ENCODE data around the gene PPARD.

The PPARD gene

GRCh38 chr6:35403544-35404442 is 61.4 kb downstream of the PPARD start:
- intact Hi-C loops (cut with micrococcal nuclease): no loop called here
- no peaks in the 10 kb centered on the region for H3K9me3 Mint-ChIP-seq
- H3K27ac Mint-ChIP-seq: no peak overlapping the region
- H3K4me3 Mint-ChIP-seq: no peak overlapping the region
- peaks cover 47% of the 10 kb centered on the region for H3K36me3 Mint-ChIP-seq (ENCODE audit: low read depth)
- H3K4me1 Mint-ChIP-seq (ENCODE audit: low read depth): peaks cover 18% of the 10 kb centered on the region
- H3K27me3 Mint-ChIP-seq: no peaks in the 10 kb centered on the region

- no peaks in the 10 kb centered on the region for H3K9me3 Mint-ChIP-seq
- no peaks in the 10 kb centered on the region for H3K27me3 Mint-ChIP-seq
- intact Hi-C loops (cut with micrococcal nuclease): no loop called here
- no peak overlapping the region for H3K4me3 Mint-ChIP-seq
- peaks cover 32% of the 10 kb centered on the region for H3K4me1 Mint-ChIP-seq (ENCODE audit: low read depth)
- H3K27ac Mint-ChIP-seq: no peak overlapping the region
- peaks cover 54% of the 10 kb centered on the region for H3K36me3 Mint-ChIP-seq (ENCODE audit: low read depth)
Measured at GRCh38 chr6:35406711-35407485, 64.5 kb downstream of the PPARD start.

GRCh38 chr6:35409245-35409644 is 66.9 kb downstream of the PPARD start:
- H3K27me3 Mint-ChIP-seq: no peaks in the 10 kb centered on the region
- intact Hi-C loops (cut with micrococcal nuclease): no loop called here
- peaks cover 27% of the 10 kb centered on the region for H3K4me1 Mint-ChIP-seq (ENCODE audit: low read depth)
- peaks cover 64% of the 10 kb centered on the region for H3K36me3 Mint-ChIP-seq (ENCODE audit: low read depth)
- no peaks in the 10 kb centered on the region for H3K9me3 Mint-ChIP-seq
- no peak overlapping the region for H3K27ac Mint-ChIP-seq
- H3K4me3 Mint-ChIP-seq: no peak overlapping the region

- intact Hi-C loops (cut with micrococcal nuclease): no loop called here
- Mint-ChIP-seq H3K36me3 (ENCODE audit: low read depth) (peaks cover 73% of the 10 kb centered on the region), H3K27me3 (no peaks in the 10 kb centered on the region), H3K4me1 (ENCODE audit: low read depth) (peaks cover 36% of the 10 kb centered on the region), H3K27ac (no peak overlapping the region), H3K4me3 (no peak overlapping the region), H3K9me3 (no peaks in the 10 kb centered on the region)
Measured at GRCh38 chr6:35410131-35410530, 67.8 kb downstream of the PPARD start.

GRCh38 chr6:35411066-35411465 is 68.7 kb downstream of the PPARD start:
- intact Hi-C loops (cut with micrococcal nuclease): no loop called here
- peaks cover 79% of the 10 kb centered on the region for H3K36me3 Mint-ChIP-seq (ENCODE audit: low read depth)
- H3K27ac Mint-ChIP-seq: peak overlapping the region; percentile 2
- H3K4me3 Mint-ChIP-seq: no peak overlapping the region
- no peaks in the 10 kb centered on the region for H3K27me3 Mint-ChIP-seq
- peaks cover 42% of the 10 kb centered on the region for H3K4me1 Mint-ChIP-seq (ENCODE audit: low read depth)
- no peaks in the 10 kb centered on the region for H3K9me3 Mint-ChIP-seq

- H3K4me3 Mint-ChIP-seq: no peak overlapping the region
- H3K27ac Mint-ChIP-seq: no peak overlapping the region
- no peaks in the 10 kb centered on the region for H3K9me3 Mint-ChIP-seq
- H3K27me3 Mint-ChIP-seq: no peaks in the 10 kb centered on the region
- intact Hi-C loops (cut with micrococcal nuclease): no loop called here
- peaks cover 84% of the 10 kb centered on the region for H3K36me3 Mint-ChIP-seq (ENCODE audit: low read depth)
- H3K4me1 Mint-ChIP-seq (ENCODE audit: low read depth): peaks cover 46% of the 10 kb centered on the region
Measured at GRCh38 chr6:35412102-35412501, 69.7 kb downstream of the PPARD start.

- Mint-ChIP-seq H3K27ac (no peak overlapping the region), H3K9me3 (no peaks in the 10 kb centered on the region), H3K27me3 (no peaks in the 10 kb centered on the region), H3K4me1 (ENCODE audit: low read depth) (peaks cover 65% of the 10 kb centered on the region), H3K4me3 (no peak overlapping the region), H3K36me3 (ENCODE audit: low read depth) (peaks cover 92% of the 10 kb centered on the region)
- intact Hi-C loops (cut with micrococcal nuclease): no loop called here
Measured at GRCh38 chr6:35413911-35414310, 71.6 kb downstream of the PPARD start.

GRCh38 chr6:35415065-35415891 is 72.9 kb downstream of the PPARD start:
- peak overlapping the region; percentile 38 for H3K27ac Mint-ChIP-seq
- H3K4me3 Mint-ChIP-seq: no peak overlapping the region
- H3K27me3 Mint-ChIP-seq: no peaks in the 10 kb centered on the region
- H3K9me3 Mint-ChIP-seq: no peaks in the 10 kb centered on the region
- H3K36me3 Mint-ChIP-seq (ENCODE audit: low read depth): peaks cover 94% of the 10 kb centered on the region
- peaks cover 68% of the 10 kb centered on the region for H3K4me1 Mint-ChIP-seq (ENCODE audit: low read depth)
- intact Hi-C loops (cut with micrococcal nuclease): no loop called here

GRCh38 chr6:35417979-35418661 is 75.8 kb downstream of the PPARD start:
- no peaks in the 10 kb centered on the region for H3K27me3 Mint-ChIP-seq
- intact Hi-C loops (cut with micrococcal nuclease): no loop called here
- H3K4me1 Mint-ChIP-seq (ENCODE audit: low read depth): peaks cover 58% of the 10 kb centered on the region
- H3K9me3 Mint-ChIP-seq: no peaks in the 10 kb centered on the region
- H3K4me3 Mint-ChIP-seq: no peak overlapping the region
- H3K27ac Mint-ChIP-seq: peak overlapping the region; percentile 83
- peaks cover 94% of the 10 kb centered on the region for H3K36me3 Mint-ChIP-seq (ENCODE audit: low read depth)

GRCh38 chr6:35419417-35419816 is 77.1 kb downstream of the PPARD start:
- no peaks in the 10 kb centered on the region for H3K9me3 Mint-ChIP-seq
- no peak overlapping the region for H3K27ac Mint-ChIP-seq
- peaks cover 66% of the 10 kb centered on the region for H3K4me1 Mint-ChIP-seq (ENCODE audit: low read depth)
- H3K36me3 Mint-ChIP-seq (ENCODE audit: low read depth): peaks cover 94% of the 10 kb centered on the region
- intact Hi-C loops (cut with micrococcal nuclease): no loop called here
- no peaks in the 10 kb centered on the region for H3K27me3 Mint-ChIP-seq
- H3K4me3 Mint-ChIP-seq: no peak overlapping the region

GRCh38 chr6:35419961-35420360 is 77.6 kb downstream of the PPARD start:
- no peak overlapping the region for H3K27ac Mint-ChIP-seq
- H3K4me1 Mint-ChIP-seq (ENCODE audit: low read depth): peaks cover 66% of the 10 kb centered on the region
- no peak overlapping the region for H3K4me3 Mint-ChIP-seq
- intact Hi-C loops (cut with micrococcal nuclease): no loop called here
- H3K36me3 Mint-ChIP-seq (ENCODE audit: low read depth): peaks cover 94% of the 10 kb centered on the region
- no peaks in the 10 kb centered on the region for H3K9me3 Mint-ChIP-seq
- H3K27me3 Mint-ChIP-seq: no peaks in the 10 kb centered on the region

GRCh38 chr6:35425284-35425683 is 82.9 kb downstream of the PPARD start:
- H3K9me3 Mint-ChIP-seq: peaks cover 23% of the 10 kb centered on the region
- intact Hi-C loops (cut with micrococcal nuclease): no loop called here
- peak overlapping the region; percentile 55 for H3K27ac Mint-ChIP-seq
- no peak overlapping the region for H3K4me3 Mint-ChIP-seq
- H3K4me1 Mint-ChIP-seq (ENCODE audit: low read depth): peaks cover 36% of the 10 kb centered on the region
- peaks cover 95% of the 10 kb centered on the region for H3K36me3 Mint-ChIP-seq (ENCODE audit: low read depth)
- no peaks in the 10 kb centered on the region for H3K27me3 Mint-ChIP-seq

GRCh38 chr6:35426074-35426473 is 83.7 kb downstream of the PPARD start:
- peaks cover 36% of the 10 kb centered on the region for H3K4me1 Mint-ChIP-seq (ENCODE audit: low read depth)
- H3K36me3 Mint-ChIP-seq (ENCODE audit: low read depth): peaks cover 88% of the 10 kb centered on the region
- peak overlapping the region; percentile 55 for H3K27ac Mint-ChIP-seq
- intact Hi-C loops (cut with micrococcal nuclease): no loop called here
- H3K27me3 Mint-ChIP-seq: no peaks in the 10 kb centered on the region
- peak overlapping the region; percentile 17 for H3K4me3 Mint-ChIP-seq
- peaks cover 25% of the 10 kb centered on the region for H3K9me3 Mint-ChIP-seq

Measured in dendritic cell treated with granulocyte-macrophage colony-stimulating factor and Interleukin-4, amounts not matched to agents 40 ng/mL and 50 ng/mL, for 4 days (primary cell).